ENCODE results near the gene BCL3.
"Not testable (repeated sequence)": the region's sequence is repeated elsewhere in the genome, so short reads cannot be mapped to it uniquely, and the experiment has no call there.

The BCL3 gene

GRCh38 chr19:44704982-44705381 lies 43.5 kb upstream of the BCL3 start:
- no peaks in the 10 kb centered on the region for H3K36me3 Mint-ChIP-seq (ENCODE audit: low read depth)
- TF ChIP-seq CTCF (IDR thresholded peaks at IDR 0.05; ENCODE audit: unreplicated experiment in 3 of 3), result no peak
- H3K27me3 Mint-ChIP-seq (ENCODE audit: low read depth), result peaks cover 4% of the 10 kb centered on the region
- H3K27ac Mint-ChIP-seq, result peak overlapping the region in 1 of 3 experiments; percentile 23
- H3K4me1 Mint-ChIP-seq, result peaks cover 17% of the 10 kb centered on the region
- H3K4me3 Mint-ChIP-seq, result no peak overlapping the region
- no peaks in the 10 kb centered on the region for H3K9me3 Mint-ChIP-seq

DNA sequence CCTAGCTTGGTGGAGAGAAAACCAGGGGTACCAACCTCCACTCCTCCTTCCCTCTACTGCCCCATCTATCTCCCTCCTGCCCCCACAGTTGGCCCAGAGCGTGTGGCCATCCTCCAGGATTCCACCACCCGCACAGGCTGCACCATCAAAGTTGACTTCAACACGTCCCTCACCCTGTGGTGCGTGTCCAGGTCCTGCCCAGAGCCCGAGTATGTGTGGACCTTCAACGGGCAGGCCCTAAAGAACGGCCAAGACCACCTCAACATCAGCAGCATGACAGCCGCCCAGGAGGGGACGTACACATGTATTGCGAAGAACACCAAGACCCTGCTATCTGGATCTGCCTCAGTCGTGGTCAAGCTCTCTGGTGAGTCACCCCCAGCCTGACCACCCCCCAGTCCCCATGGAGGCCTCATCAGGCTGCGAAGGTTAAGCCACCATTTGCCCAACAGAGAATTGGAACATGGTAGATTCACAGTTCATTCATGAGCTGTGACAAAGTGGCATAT lies 43.0 kb upstream of the BCL3 start:
- Mint-ChIP-seq H3K27ac (peak overlapping the region in 2 of 3 experiments; percentile 12 to 60), H3K36me3 (ENCODE audit: low read depth) (no peaks in the 10 kb centered on the region), H3K4me3 (no peak overlapping the region), H3K9me3 (no peaks in the 10 kb centered on the region), H3K27me3 (ENCODE audit: low read depth) (peaks cover 4% of the 10 kb centered on the region), H3K4me1 (peaks cover 17% of the 10 kb centered on the region)
- no peak for TF ChIP-seq CTCF (IDR thresholded peaks at IDR 0.05; ENCODE audit: unreplicated experiment in 3 of 3)

DNA sequence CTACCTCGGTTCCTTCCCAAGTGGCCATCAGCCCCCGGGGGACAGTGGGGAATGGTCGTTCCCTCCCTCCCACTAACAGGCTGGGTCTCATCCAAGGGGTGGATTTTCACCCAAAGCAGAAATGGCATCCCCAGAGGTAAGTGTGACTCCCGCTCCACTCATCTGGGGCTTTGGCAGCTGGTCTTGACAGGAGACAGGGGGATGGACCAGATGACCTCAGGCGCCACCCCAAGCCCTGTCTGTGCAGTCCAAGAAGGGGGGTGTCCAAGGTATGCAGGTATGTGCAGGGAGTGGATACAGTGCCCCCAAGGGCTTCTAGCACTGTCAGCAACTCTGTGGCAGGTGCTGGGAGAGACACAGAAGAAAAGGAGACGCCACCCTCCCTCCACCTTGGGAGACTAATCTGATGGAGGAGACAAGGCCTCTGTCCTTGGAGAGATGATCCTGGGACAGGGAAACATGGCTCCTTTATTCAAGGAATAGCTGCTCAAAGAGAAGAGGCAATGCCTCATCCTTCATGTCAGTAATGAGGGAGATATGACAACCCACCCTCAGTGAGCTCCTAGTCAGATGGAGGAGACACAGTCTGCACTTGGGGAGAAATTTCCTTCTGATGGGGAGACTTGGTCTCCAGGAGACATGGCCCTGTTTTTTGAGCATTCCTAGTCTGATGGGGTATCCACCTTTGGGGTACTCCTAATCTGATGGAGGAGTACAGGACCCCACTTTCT lies 41.8 kb upstream of the BCL3 start:
- Mint-ChIP-seq H3K36me3 (ENCODE audit: low read depth) (no peaks in the 10 kb centered on the region), H3K27ac (no peak overlapping the region), H3K4me3 (no peak overlapping the region), H3K9me3 (no peaks in the 10 kb centered on the region), H3K27me3 (ENCODE audit: low read depth) (peaks cover 4% of the 10 kb centered on the region), H3K4me1 (peaks cover 17% of the 10 kb centered on the region)
- no peak for TF ChIP-seq CTCF (IDR thresholded peaks at IDR 0.05; ENCODE audit: unreplicated experiment in 3 of 3)

DNA sequence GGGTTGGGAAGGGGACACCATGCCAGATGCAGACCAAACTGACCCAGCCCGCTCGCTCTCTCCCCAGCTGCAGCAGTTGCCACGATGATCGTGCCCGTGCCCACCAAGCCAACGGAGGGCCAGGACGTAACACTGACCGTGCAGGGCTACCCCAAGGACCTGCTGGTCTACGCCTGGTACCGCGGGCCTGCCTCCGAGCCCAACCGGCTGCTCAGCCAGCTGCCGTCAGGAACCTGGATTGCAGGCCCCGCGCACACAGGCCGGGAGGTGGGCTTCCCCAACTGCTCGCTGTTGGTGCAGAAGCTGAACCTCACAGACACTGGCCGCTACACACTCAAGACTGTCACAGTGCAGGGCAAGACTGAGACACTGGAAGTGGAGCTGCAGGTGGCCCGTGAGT lies 40.7 kb upstream of the BCL3 start:
- Mint-ChIP-seq H3K27ac (no peak overlapping the region), H3K4me1 (peaks cover 15% of the 10 kb centered on the region), H3K4me3 (no peak overlapping the region), H3K9me3 (no peaks in the 10 kb centered on the region), H3K36me3 (ENCODE audit: low read depth) (no peaks in the 10 kb centered on the region), H3K27me3 (ENCODE audit: low read depth) (peaks cover 6% of the 10 kb centered on the region)
- no peak for TF ChIP-seq CTCF (IDR thresholded peaks at IDR 0.05; ENCODE audit: unreplicated experiment in 3 of 3)

GRCh38 chr19:44708940-44709339 lies 39.6 kb upstream of the BCL3 start:
- no peaks in the 10 kb centered on the region for H3K9me3 Mint-ChIP-seq
- TF ChIP-seq CTCF (IDR thresholded peaks at IDR 0.05; ENCODE audit: unreplicated experiment in 3 of 3), result no peak
- no peak overlapping the region for H3K27ac Mint-ChIP-seq
- peaks cover 13% of the 10 kb centered on the region for H3K4me1 Mint-ChIP-seq
- peaks cover 4% of the 10 kb centered on the region for H3K27me3 Mint-ChIP-seq (ENCODE audit: low read depth)
- no peaks in the 10 kb centered on the region for H3K36me3 Mint-ChIP-seq (ENCODE audit: low read depth)
- H3K4me3 Mint-ChIP-seq, result no peak overlapping the region

GRCh38 chr19:44709434-44710266 lies 38.9 kb upstream of the BCL3 start:
- H3K4me3 Mint-ChIP-seq; H3K9me3 Mint-ChIP-seq; H3K27ac Mint-ChIP-seq; H3K27me3 Mint-ChIP-seq (ENCODE audit: low read depth); H3K36me3 Mint-ChIP-seq (ENCODE audit: low read depth): not testable (repeated sequence)
- peaks cover 13% of the 10 kb centered on the region for H3K4me1 Mint-ChIP-seq

Data from nephron (organoid).